HCT116 (cell line): Measurements from ENCODE around the gene CAPZB. TPM values are rescaled to one million over a fixed set of nuclear protein-coding genes. Genes with fewer than 3 reads are reported as not detected.

ENCODE experiments used
- ATAC-seq: fragments of 200-7000 bp; cut with Tn5 transposase; 2 replicates; pipeline ENCODE4 v1.9.1; 2020; ENCODE audit warnings: mild to moderate bottlenecking, moderate library complexity
- BruUV-seq: library from RNA; stranded (reverse); fragments of 400-500 nt; replicated peaks from 2 replicates; lab custom pipeline; 2021; lab: Mats Ljungman, UMichigan
- CTCF ChIA-PET: fragments of 300-600 bp; sonication (Branson Sonifier 250); formaldehyde crosslinking; loops from one replicate; lab custom pipeline; 2021; ENCODE audit warnings: antibody characterized with exemption; lab: Charles Lee
- POLR2A ChIA-PET: fragments of 300-600, 350-600 bp; sonication (Branson Sonifier 250); formaldehyde crosslinking; loops from one replicate; lab custom pipeline; 2021; ENCODE audit warnings: antibody characterized with exemption; lab: Charles Lee
- RAD21 ChIA-PET, 2 experiments: fragments of 300-600 bp; sonication (Branson Sonifier 250); formaldehyde crosslinking; loops; one replicate each; lab custom pipeline; 2023; ENCODE audit warnings: low total read pairs in 2 of 2; ENCODE audit not compliant: uncharacterized antibody in 2 of 2, unreplicated experiment in 2 of 2, low non-redundant PET in 1 of 2; lab: Charles Lee
- DNase-seq: peaks from one replicate; pipeline ENCODE4 v3.0.0-alpha.2; 2010; ENCODE audit warnings: low read depth, low spot score
- H2AFZ ChIP-seq: fragments of 200-600 bp; shearing (Covaris generic), sonication (generic); 2 replicates; pipeline ENCODE4 v1.6.1; 2017; ENCODE audit warnings: low read depth, mixed run types, mixed read lengths, antibody characterized with exemption, low read length; ENCODE audit not compliant: poor library complexity, severe bottlenecking
- H3K27ac ChIP-seq: 2 replicates; pipeline ENCODE4 v1.5.1; 2012; ENCODE audit warnings: low read depth, low read length
- H3K27me3 ChIP-seq: fragments of 200-600 bp; sonication (generic); 2 replicates; pipeline ENCODE4 v1.6.1; 2016; ENCODE audit warnings: mixed run types, low read length, mixed read lengths; ENCODE audit not compliant: insufficient read depth
- H3K36me3 ChIP-seq, 2 experiments: fragments of 200-500 bp in 1 of 2; fragments of 200-600 bp in 1 of 2; sonication (Bioruptor generic) in 1 of 2; sonication (generic) in 1 of 2; 2 replicates each; pipeline versions ENCODE4 v1.5.1 to v1.6.1; 2014 to 2016; ENCODE audit warnings: low read length in 2 of 2, inconsistent platforms in 1 of 2, mixed read lengths in 1 of 2, mixed run types in 1 of 2; ENCODE audit not compliant: insufficient read depth in 2 of 2, control insufficient read depth in 1 of 2
- H3K4me1 ChIP-seq, 2 experiments: fragments of 200-600 bp in 1 of 2; sonication (generic) in 1 of 2; 2 replicates each; pipeline versions ENCODE4 v1.5.1 to v1.6.1; 2012 to 2017; ENCODE audit warnings: low read length in 2 of 2, inconsistent platforms in 1 of 2, mild to moderate bottlenecking in 1 of 2, mixed read lengths in 1 of 2, mixed run types in 1 of 2, moderate library complexity in 1 of 2; ENCODE audit not compliant: insufficient read depth in 2 of 2, control insufficient read depth in 1 of 2
- H3K4me2 ChIP-seq: fragments of 200-600 bp; sonication (generic); 2 replicates; pipeline ENCODE4 v1.6.1; 2017; ENCODE audit warnings: mixed run types, low read length, mixed read lengths
- H3K4me3 ChIP-seq, 2 experiments: fragments of 200-600 bp in 1 of 2; sonication (generic) in 1 of 2; replicated peaks in 1 of 2; 2 replicates each; pipeline ENCODE4 v1.5.1; 2011 to 2016; ENCODE audit warnings: low read length in 2 of 2, control low read depth in 1 of 2, low read depth in 1 of 2, mild to moderate bottlenecking in 1 of 2, mixed read lengths in 1 of 2, mixed run types in 1 of 2
- H3K79me2 ChIP-seq: fragments of 200-600 bp; sonication (generic); 2 replicates; pipeline ENCODE4 v1.6.1; 2017; ENCODE audit warnings: mild to moderate bottlenecking, mixed run types, low read length, moderate library complexity, mixed read lengths; ENCODE audit not compliant: insufficient read depth
- H3K9ac ChIP-seq: fragments of 200-600 bp; sonication (generic); 2 replicates; pipeline ENCODE4 v1.6.1; 2016; ENCODE audit warnings: low read length, mixed read lengths
- H3K9me2 ChIP-seq: fragments of 200-600 bp; sonication (generic), shearing (Covaris generic); 2 replicates; pipeline ENCODE4 v1.6.1; 2017; ENCODE audit warnings: mixed run types, mild to moderate bottlenecking, moderate library complexity; ENCODE audit not compliant: insufficient read depth
- H3K9me3 ChIP-seq, 2 experiments: fragments of 200-500 bp in 1 of 2; fragments of 200-600 bp in 1 of 2; sonication (Bioruptor generic) in 1 of 2; sonication (generic) in 1 of 2; 2 replicates each; pipeline ENCODE4 v1.6.1; 2014 to 2017; ENCODE audit warnings: low read length in 2 of 2, mixed read lengths in 2 of 2, inconsistent platforms in 1 of 2, low read depth in 1 of 2, mild to moderate bottlenecking in 1 of 2, mixed run types in 1 of 2, moderate library complexity in 1 of 2; ENCODE audit not compliant: control insufficient read depth in 1 of 2, insufficient read depth in 1 of 2
- H4K20me1 ChIP-seq: fragments of 200-600 bp; sonication (generic), shearing (Covaris generic); 2 replicates; pipeline ENCODE4 v1.6.1; 2017; ENCODE audit warnings: mixed run types, mild to moderate bottlenecking, moderate library complexity; ENCODE audit not compliant: insufficient read depth
- ATF3 ChIP-seq: IDR thresholded peaks from 2 replicates; pipeline ENCODE4 v1.6.1; 2012
- CBX3 ChIP-seq: IDR thresholded peaks from 2 replicates; pipeline ENCODE4 v1.6.1; 2012; ENCODE audit warnings: low read depth
- CEBPB ChIP-seq: IDR thresholded peaks from 2 replicates; pipeline ENCODE4 v1.6.1; 2012; ENCODE audit warnings: low read depth
- EGR1 ChIP-seq: IDR thresholded peaks from 2 replicates; pipeline ENCODE4 v1.6.1; 2012; ENCODE audit warnings: low read depth
- ELF1 ChIP-seq: IDR thresholded peaks from 2 replicates; pipeline ENCODE4 v1.6.1; 2012; ENCODE audit warnings: low read depth, borderline replicate concordance
- EZH2phosphoT487 ChIP-seq: fragments of 200-600 bp; IDR thresholded peaks from 2 replicates; pipeline ENCODE4 v1.6.1; 2018; ENCODE audit warnings: antibody characterized with exemption, borderline replicate concordance
- FOSL1 ChIP-seq: IDR thresholded peaks from 2 replicates; pipeline ENCODE4 v1.6.1; 2012; ENCODE audit warnings: low read depth
- MAX ChIP-seq: IDR thresholded peaks from 2 replicates; pipeline ENCODE4 v1.6.1; 2012
- POLR2A ChIP-seq: IDR thresholded peaks from 2 replicates; pipeline ENCODE4 v1.7.0; 2011; ENCODE audit warnings: borderline replicate concordance; ENCODE audit not compliant: insufficient read depth, insufficient read length; ENCODE audit errors: extremely low read depth
- POLR2AphosphoS5 ChIP-seq: IDR thresholded peaks from 2 replicates; pipeline ENCODE4 v1.6.1; 2011; ENCODE audit warnings: mild to moderate bottlenecking, low read depth, low read length, moderate library complexity
- REST ChIP-seq: IDR thresholded peaks from 2 replicates; pipeline ENCODE4 v1.6.1; 2012; ENCODE audit warnings: low read depth
- SIN3A ChIP-seq: IDR thresholded peaks from 2 replicates; pipeline ENCODE4 v1.6.1; 2012; ENCODE audit warnings: low read depth
- SP1 ChIP-seq: IDR thresholded peaks from 2 replicates; pipeline ENCODE4 v1.6.1; 2012; ENCODE audit warnings: low read depth
- TCF7L2 ChIP-seq: IDR thresholded peaks from 2 replicates; pipeline ENCODE4 v1.7.0; 2011; ENCODE audit warnings: borderline replicate concordance, inconsistent platforms; ENCODE audit not compliant: insufficient read depth, insufficient read length; ENCODE audit errors: extremely low read depth
- YY1 ChIP-seq: IDR thresholded peaks from 2 replicates; pipeline ENCODE4 v1.6.1; 2011; ENCODE audit warnings: low read length, low read depth, moderate library complexity, mild to moderate bottlenecking; ENCODE audit not compliant: insufficient replicate concordance; ENCODE audit errors: extremely low read depth
- ZFX ChIP-seq: fragments of 450-650 bp; IDR thresholded peaks from 2 replicates; pipeline ENCODE4 v1.6.1; 2017
- ZNF274 ChIP-seq: fragments of 200-500 bp; sonication (Bioruptor generic); IDR thresholded peaks from 2 replicates; pipeline ENCODE4 v1.6.1; 2014; ENCODE audit warnings: mild to moderate bottlenecking, low read depth, low read length, inconsistent platforms
- intact Hi-C: fragments of 100-400 bp; cut with micrococcal nuclease; formaldehyde crosslinking; loops from 2 replicates; pipeline ENCODE4 v1.10.0; 2022
- total RNA-seq: library from RNA; stranded (reverse); gene quantifications from one replicate; pipeline ENCODE4 v1.2.1, GENCODE V29; 2021; ENCODE audit not compliant: unreplicated experiment

The CAPZB gene
- total RNA-seq, 1 experiment from 2014 or later: 203 TPM

- no peaks in the 10 kb centered on the region for H3K36me3 ChIP-seq
- intact Hi-C loops: no loop called here
- no peak for DNase-seq
- ChIA-PET POLR2A (no interaction called here), CTCF (no interaction called here), RAD21 (no interaction called here)
- TF ChIP-seq TCF7L2 (no peak), CEBPB (no peak), SP1 (no peak), EGR1 (no peak), MAX (no peak), ATF3 (no peak), YY1 (no peak)
- H3K9me3 ChIP-seq: no peaks in the 10 kb centered on the region
- no peaks in the 10 kb centered on the region; the same call in 1 of the 2 replicates for H4K20me1 ChIP-seq
- no peak overlapping the region for H2AFZ ChIP-seq
- H3K4me2 ChIP-seq: no peak overlapping the region
- no TSS peak for BruUV-seq
- no peak overlapping the region for H3K4me3 ChIP-seq
- peaks cover 56% of the 10 kb centered on the region; the same call in 1 of the 2 replicates for H3K79me2 ChIP-seq
- no peaks in the 10 kb centered on the region for H3K27me3 ChIP-seq
- no peak overlapping the region for H3K27ac ChIP-seq
- H3K4me1 ChIP-seq: no peaks in the 10 kb centered on the region
- no peak overlapping the region for H3K9ac ChIP-seq
- no peak for ATAC-seq
- H3K9me2 ChIP-seq: no peaks in the 10 kb centered on the region
These were observed 80.6 kb downstream of the CAPZB start for GRCh38 chr1:19404748-19405147.

GRCh38 chr1:19403256-19403655 lies 82.1 kb downstream of the CAPZB start:
- Histone ChIP-seq H3K9ac (no peak overlapping the region), H3K79me2 (peaks cover 53% of the 10 kb centered on the region; the same call in 1 of the 2 replicates), H3K36me3 (no peaks in the 10 kb centered on the region), H3K4me2 (no peak overlapping the region), H3K27ac (no peak overlapping the region), H3K4me3 (no peak overlapping the region), H4K20me1 (no peaks in the 10 kb centered on the region; the same call in 1 of the 2 replicates), H3K9me3 (no peaks in the 10 kb centered on the region), H2AFZ (no peak overlapping the region), H3K4me1 (peaks cover 0 to 5% of the 10 kb centered on the region in 2 experiments; a peak in 1 of 4 replicates), H3K27me3 (no peaks in the 10 kb centered on the region), H3K9me2 (no peaks in the 10 kb centered on the region)
- no peak for ATAC-seq
- POLR2A ChIA-PET: no interaction called here
- intact Hi-C loops: no loop called here
- RAD21 ChIA-PET: no interaction called here
- no TSS peak for BruUV-seq
- no peak for TF ChIP-seq ELF1
- TF ChIP-seq POLR2AphosphoS5: no peak
- no peak for TF ChIP-seq SIN3A
- no peak for TF ChIP-seq CEBPB
- TF ChIP-seq YY1: no peak
- TF ChIP-seq ZNF274: no peak
- no peak for TF ChIP-seq ZFX
- no peak for TF ChIP-seq EZH2phosphoT487
- TF ChIP-seq EGR1: no peak
- TF ChIP-seq SP1: no peak
- TF ChIP-seq REST: no peak
- TF ChIP-seq CBX3: no peak
- no peak for TF ChIP-seq POLR2A
- no peak for TF ChIP-seq TCF7L2
- no peak for TF ChIP-seq FOSL1
- CTCF ChIA-PET: no interaction called here
- DNase-seq: no peak
